Endodermal cell (in vitro differentiated cells): ENCODE data around the gene TRAK1. TPM values are rescaled to one million over a fixed set of nuclear protein-coding genes. Genes with fewer than 3 reads are reported as not detected.

Source experiments
- DNase-seq: peaks from one replicate; pipeline ENCODE4 v3.0.0-alpha.2; 2017
- H3K27ac ChIP-seq: 2 replicates; pipeline ENCODE4 v1.5.1; 2013; ENCODE audit warnings: mild to moderate bottlenecking, low read depth, low read length, moderate library complexity
- H3K27me3 ChIP-seq: 2 replicates; pipeline ENCODE4 v1.6.1; 2013; ENCODE audit warnings: mild to moderate bottlenecking, low read length, moderate library complexity; ENCODE audit not compliant: insufficient read depth, control insufficient read depth, poor library complexity, severe bottlenecking
- H3K36me3 ChIP-seq: 2 replicates; pipeline ENCODE4 v1.7.0; 2013; ENCODE audit warnings: mild to moderate bottlenecking, low read length, moderate library complexity; ENCODE audit not compliant: control insufficient read depth, insufficient read depth
- H3K4me1 ChIP-seq: one replicate; pipeline ENCODE4 v1.7.0; 2013; ENCODE audit warnings: low read length; ENCODE audit not compliant: control insufficient read depth, insufficient read depth
- H3K4me3 ChIP-seq: 2 replicates; pipeline ENCODE4 v1.5.1; 2013; ENCODE audit warnings: mild to moderate bottlenecking, low read length, moderate library complexity
- H3K9ac ChIP-seq: 2 replicates; pipeline ENCODE4 v1.6.1; 2013; ENCODE audit warnings: mild to moderate bottlenecking, low read length, moderate library complexity; ENCODE audit not compliant: poor library complexity, severe bottlenecking; ENCODE audit errors: extremely low read depth
- H3K9me3 ChIP-seq: 2 replicates; pipeline ENCODE4 v1.6.1; 2013; ENCODE audit warnings: mild to moderate bottlenecking, low read length, moderate library complexity; ENCODE audit not compliant: control insufficient read depth
- H3K27ac Mint-ChIP-seq: 2 replicates; pipeline ENCODE4 v1.8.0; 2020; ENCODE audit warnings: mixed read lengths
- H3K27me3 Mint-ChIP-seq: 2 replicates; pipeline ENCODE4 v1.8.0; 2021; ENCODE audit warnings: mild to moderate bottlenecking, mixed read lengths; ENCODE audit not compliant: insufficient read depth
- H3K36me3 Mint-ChIP-seq: 2 replicates; pipeline ENCODE4 v1.8.0; 2020; ENCODE audit warnings: low read depth, mixed read lengths
- H3K4me1 Mint-ChIP-seq: 2 replicates; pipeline ENCODE4 v1.8.0; 2020; ENCODE audit warnings: mixed read lengths
- H3K4me3 Mint-ChIP-seq: 2 replicates; pipeline ENCODE4 v1.8.0; 2020; ENCODE audit warnings: mild to moderate bottlenecking, moderate library complexity, mixed read lengths
- H3K9me3 Mint-ChIP-seq: 2 replicates; pipeline ENCODE4 v1.8.0; 2020; ENCODE audit warnings: mild to moderate bottlenecking, mixed read lengths
- CTCF ChIP-seq: fragments of 200-600 bp; sonication (generic); conservative IDR thresholded peaks from 2 replicates; pipeline ENCODE4 v1.5.0; 2021; ENCODE audit warnings: antibody characterized with exemption, mild to moderate bottlenecking
- WGBS, 2 experiments: methylation state at CpG; one replicate each; pipeline versions ENCODE4 v1.1.5 to v1.1.7; 2013; ENCODE audit warnings: missing lambda C conversion rate in 2 of 2, mixed read lengths in 1 of 2; ENCODE audit not compliant: insufficient coverage in 1 of 2, insufficient read length in 1 of 2; 5-methylcytosine and 5-hydroxymethylcytosine counted together
- total RNA-seq, 2 donors: library from RNA; stranded (reverse); fragmentation: NEBNext Ultra II Directional in 1 of 2; extraction: Animal tissue kit (Norgen Biotek cat#: 25700) in 1 of 2; gene quantifications; 2 replicates in 1 of 2; 3 replicates in 1 of 2; pipeline ENCODE4 v1.2.1, GENCODE V29; 2021

The TRAK1 gene
- total RNA-seq, 2 donors from 2014 or later, result 29.8 to 31.0 TPM

- Histone ChIP-seq H3K9me3 (no peaks in the 10 kb centered on the region), H3K9ac (no peak overlapping the region), H3K27me3 (no peaks in the 10 kb centered on the region), H3K27ac (no peak overlapping the region), H3K36me3 (no peaks in the 10 kb centered on the region), H3K4me3 (no peak overlapping the region), H3K4me1 (no peaks in the 10 kb centered on the region)
- Mint-ChIP-seq H3K4me3 (no peak overlapping the region), H3K36me3 (peaks cover 2% of the 10 kb centered on the region), H3K27me3 (no peaks in the 10 kb centered on the region), H3K4me1 (peaks cover 10% of the 10 kb centered on the region), H3K27ac (no peak overlapping the region), H3K9me3 (no peaks in the 10 kb centered on the region)
- TF ChIP-seq CTCF, result peak; percentile 83
- peak; percentile 84 for DNase-seq
- WGBS, 2 experiments, result 81 to 92% methylated on average over 1 to 2 of the region's 2 CpGs
These were observed 27.7 kb downstream of the TRAK1 start for GRCh38 chr3:42118762-42119361.

GRCh38 chr3:42119561-42120355 is 28.6 kb downstream of the TRAK1 start:
- 91 to 94% methylated on average over 2 to 6 of the region's 7 CpGs for WGBS, 2 experiments
- no peak for TF ChIP-seq CTCF
- Histone ChIP-seq H3K27ac (no peak overlapping the region), H3K4me3 (no peak overlapping the region), H3K27me3 (no peaks in the 10 kb centered on the region), H3K9me3 (no peaks in the 10 kb centered on the region), H3K9ac (no peak overlapping the region), H3K4me1 (no peaks in the 10 kb centered on the region), H3K36me3 (no peaks in the 10 kb centered on the region)
- Mint-ChIP-seq H3K4me3 (no peak overlapping the region), H3K27ac (no peak overlapping the region), H3K36me3 (no peaks in the 10 kb centered on the region), H3K4me1 (peaks cover 10% of the 10 kb centered on the region), H3K27me3 (no peaks in the 10 kb centered on the region), H3K9me3 (no peaks in the 10 kb centered on the region)
- DNase-seq, result no peak

- WGBS, 2 experiments, result 86 to 93% methylated on average over 3 of the region's 3 CpGs
- peaks cover 5% of the 10 kb centered on the region for H3K36me3 Mint-ChIP-seq
- Histone ChIP-seq H3K27me3 (no peaks in the 10 kb centered on the region), H3K4me3 (no peak overlapping the region), H3K27ac (no peak overlapping the region), H3K9ac (no peak overlapping the region), H3K9me3 (no peaks in the 10 kb centered on the region), H3K36me3 (no peaks in the 10 kb centered on the region), H3K4me1 (no peaks in the 10 kb centered on the region)
- H3K27me3 Mint-ChIP-seq, result no peaks in the 10 kb centered on the region
- no peak overlapping the region for H3K4me3 Mint-ChIP-seq
- no peak for TF ChIP-seq CTCF
- no peak overlapping the region for H3K27ac Mint-ChIP-seq
- DNase-seq, result no peak
- no peaks in the 10 kb centered on the region for H3K9me3 Mint-ChIP-seq
- peaks cover 10% of the 10 kb centered on the region for H3K4me1 Mint-ChIP-seq
These were observed 29.7 kb downstream of the TRAK1 start for GRCh38 chr3:42120866-42121265.
